GM23338 (cell line): ENCODE data around the gene ASXL2. TPM values are rescaled to one million over a fixed set of nuclear protein-coding genes. Genes with fewer than 3 reads are reported as not detected.

Experiments used
- ATAC-seq: fragments of 200-7000 bp; cut with Tn5 transposase; 3 replicates; pipeline ENCODE4 v1.9.1; 2020
- DNase-seq: peaks from one replicate; pipeline ENCODE4 v3.0.0-alpha.2; 2015; ENCODE audit warnings: low spot score
- H2AFZ ChIP-seq: fragments of 200-600 bp; sonication (generic); 2 replicates; pipeline ENCODE4 v1.8.0; 2016; ENCODE audit warnings: antibody characterized with exemption, mild to moderate bottlenecking, moderate library complexity
- H3F3A ChIP-seq: fragments of 200-600 bp; sonication (generic); replicated peaks from 2 replicates; pipeline ENCODE4 v1.8.0; 2017; ENCODE audit warnings: antibody characterized with exemption, mixed run types, low read depth
- H3K27ac ChIP-seq: fragments of 200-600 bp; sonication (generic); 2 replicates; pipeline ENCODE4 v1.6.1; 2016; ENCODE audit warnings: low read depth
- H3K27me3 ChIP-seq: fragments of 200-600 bp; sonication (generic); 2 replicates; pipeline ENCODE4 v1.8.0; 2016; ENCODE audit warnings: mild to moderate bottlenecking, mixed run types, moderate library complexity; ENCODE audit not compliant: insufficient read depth
- H3K36me3 ChIP-seq: fragments of 200-600 bp; sonication (generic); 2 replicates; pipeline ENCODE4 v1.8.0; 2016; ENCODE audit warnings: mild to moderate bottlenecking; ENCODE audit not compliant: insufficient read depth
- H3K4me1 ChIP-seq: fragments of 200-600 bp; sonication (generic); 2 replicates; pipeline ENCODE4 v1.8.0; 2016; ENCODE audit warnings: mild to moderate bottlenecking, moderate library complexity; ENCODE audit not compliant: insufficient read depth
- H3K4me2 ChIP-seq: fragments of 200-600 bp; sonication (generic); 2 replicates; pipeline ENCODE4 v1.7.1; 2017; ENCODE audit warnings: mixed run types
- H3K4me3 ChIP-seq: fragments of 200-600 bp; sonication (generic); 2 replicates; pipeline ENCODE4 v1.6.1; 2016; ENCODE audit warnings: mixed run types
- H3K79me2 ChIP-seq: fragments of 200-600 bp; sonication (generic); replicated peaks from 2 replicates; pipeline ENCODE4 v1.8.0; 2017; ENCODE audit warnings: mild to moderate bottlenecking; ENCODE audit not compliant: insufficient read depth
- H3K9me2 ChIP-seq: fragments of 200-600 bp; sonication (generic); 2 replicates; pipeline ENCODE4 v1.8.0; 2017; ENCODE audit not compliant: insufficient read depth
- H4K20me1 ChIP-seq: fragments of 200-600 bp; sonication (generic); replicated peaks from 2 replicates; pipeline ENCODE4 v1.8.0; 2017; ENCODE audit warnings: mild to moderate bottlenecking; ENCODE audit not compliant: insufficient read depth
- H3K27ac Mint-ChIP-seq: 2 replicates; pipeline ENCODE4 v1.8.0; 2020; ENCODE audit warnings: inconsistent platforms, mild to moderate bottlenecking, moderate library complexity, mixed read lengths
- H3K27me3 Mint-ChIP-seq: 3 replicates; pipeline ENCODE4 v1.8.0; 2022; ENCODE audit warnings: low read depth, mild to moderate bottlenecking, moderate library complexity, mixed read lengths, inconsistent platforms; ENCODE audit not compliant: insufficient read depth, poor library complexity
- H3K36me3 Mint-ChIP-seq: 3 replicates; pipeline ENCODE4 v1.8.0; 2021; ENCODE audit warnings: low read depth, mild to moderate bottlenecking, inconsistent platforms, moderate library complexity, mixed read lengths
- H3K4me1 Mint-ChIP-seq: 3 replicates; pipeline ENCODE4 v1.8.0; 2020; ENCODE audit warnings: mild to moderate bottlenecking, inconsistent platforms, mixed read lengths
- H3K4me3 Mint-ChIP-seq: 3 replicates; pipeline ENCODE4 v1.8.0; 2021; ENCODE audit warnings: moderate library complexity, mild to moderate bottlenecking, inconsistent platforms, mixed read lengths
- H3K9me3 Mint-ChIP-seq: 3 replicates; pipeline ENCODE4 v1.8.0; 2020; ENCODE audit warnings: moderate library complexity, mild to moderate bottlenecking, inconsistent platforms, mixed read lengths
- CREB1 ChIP-seq: fragments of 250-450 bp; sonication (Bioruptor Pico); IDR thresholded peaks from 2 replicates; pipeline ENCODE4 v1.5.0; 2020; ENCODE audit warnings: low read depth, mild to moderate bottlenecking, moderate library complexity
- CTCF ChIP-seq, 2 experiments: fragments of 200-600 bp in 1 of 2; sonication (generic) in 1 of 2; conservative IDR thresholded peaks; 2 replicates each; pipeline versions ENCODE4 v1.5.1 to v1.6.1; 2016 to 2017; ENCODE audit warnings: antibody characterized with exemption in 2 of 2, low read depth in 2 of 2, mild to moderate bottlenecking in 2 of 2, moderate library complexity in 1 of 2
- EZH2 ChIP-seq: fragments of 200-600 bp; sonication (generic); IDR thresholded peaks from one replicate; pipeline ENCODE4 v1.8.0; 2017; ENCODE audit warnings: antibody characterized with exemption, mild to moderate bottlenecking, low read depth; ENCODE audit not compliant: unreplicated experiment
- EZH2phosphoT487 ChIP-seq: fragments of 200-600 bp; sonication (generic); IDR thresholded peaks from one replicate; pipeline ENCODE4 v1.8.1; 2018; ENCODE audit warnings: antibody characterized with exemption; ENCODE audit not compliant: unreplicated experiment
- JUNB ChIP-seq: IDR thresholded peaks from one replicate; pipeline ENCODE4 v1.6.1; 2016; ENCODE audit warnings: antibody characterized with exemption; ENCODE audit not compliant: unreplicated experiment
- NANOG ChIP-seq: IDR thresholded peaks from 2 replicates; pipeline ENCODE4 v1.6.1; 2016; ENCODE audit warnings: antibody characterized with exemption, borderline replicate concordance
- POLR2AphosphoS5 ChIP-seq: IDR thresholded peaks from 2 replicates; pipeline ENCODE4 v1.6.1; 2016; ENCODE audit warnings: antibody characterized with exemption, low read depth
- STAT1 ChIP-seq: IDR thresholded peaks from one replicate; pipeline ENCODE4 v1.6.1; 2016; ENCODE audit warnings: antibody characterized with exemption; ENCODE audit not compliant: unreplicated experiment
- ZNF114 ChIP-seq: fragments of 250-450 bp; sonication (Bioruptor Pico); IDR thresholded peaks from 2 replicates; pipeline ENCODE4 v1.5.0; 2020; ENCODE audit warnings: mild to moderate bottlenecking, moderate library complexity
- ZNF331 ChIP-seq: fragments of 250-450 bp; sonication (Bioruptor Pico); IDR thresholded peaks from 2 replicates; pipeline ENCODE4 v1.5.0; 2020; ENCODE audit warnings: low read depth, mild to moderate bottlenecking, moderate library complexity
- polyA plus RNA-seq: library from polyadenylated mRNA; unstranded; fragments of >200 nt; fragmentation: Nextera tagmentation; extraction: Ambion mirVana; gene quantifications from 2 replicates; pipeline ENCODE4 v1.2.1, GENCODE V29; 2016
- total RNA-seq: library from RNA; depleted of rRNA; stranded (reverse); fragments of >200 nt; shearing (Covaris generic); gene quantifications from 2 replicates; pipeline ENCODE4 v1.2.3, GENCODE V29; 2014
- TF ChIP-seq, protein P1 (sequence below): fragments of 250-450 bp; sonication (Bioruptor Pico); IDR thresholded peaks from 2 replicates; pipeline ENCODE4 v1.5.0; 2020; ENCODE audit warnings: mild to moderate bottlenecking, moderate library complexity
- TF ChIP-seq, protein P2 (sequence below): IDR thresholded peaks from 2 replicates; pipeline ENCODE4 v1.6.1; 2016; ENCODE audit warnings: antibody characterized with exemption
- TF ChIP-seq, protein P3 (sequence below): IDR thresholded peaks from one replicate; pipeline ENCODE4 v1.6.1; 2018; ENCODE audit warnings: antibody characterized with exemption; ENCODE audit not compliant: unreplicated experiment

The ASXL2 gene
- total and polyA plus RNA-seq, 2 experiments from 2014 or later, result 7.0 to 21.8 TPM

GRCh38 chr2:25887624-25888242, 9.4 kb upstream of the ASXL2 start:
- no peak overlapping the region for H3K4me3 ChIP-seq
- Mint-ChIP-seq H3K36me3 (no peaks in the 10 kb centered on the region), H3K4me3 (no peak overlapping the region), H3K9me3 (no peaks in the 10 kb centered on the region; the same call in 2 of the 3 replicates), H3K4me1 (no peaks in the 10 kb centered on the region), H3K27me3 (peaks cover 7% of the 10 kb centered on the region), H3K27ac (no peak overlapping the region)
- no peak overlapping the region for H3K27ac ChIP-seq
- TF ChIP-seq POLR2AphosphoS5 (no peak), NANOG (no peak), EZH2 (no peak), CREB1 (CRISPR knock-in tag) (no peak), STAT1 (no peak), EZH2phosphoT487 (no peak), ZNF114 (CRISPR knock-in tag) (no peak), ZNF331 (CRISPR knock-in tag) (no peak), CTCF (conservative IDR thresholded peaks at IDR 0.05; ENCODE audit: low read depth in 2 of 2) (no peak), JUNB (no peak)
- TF ChIP-seq, protein P1, sequence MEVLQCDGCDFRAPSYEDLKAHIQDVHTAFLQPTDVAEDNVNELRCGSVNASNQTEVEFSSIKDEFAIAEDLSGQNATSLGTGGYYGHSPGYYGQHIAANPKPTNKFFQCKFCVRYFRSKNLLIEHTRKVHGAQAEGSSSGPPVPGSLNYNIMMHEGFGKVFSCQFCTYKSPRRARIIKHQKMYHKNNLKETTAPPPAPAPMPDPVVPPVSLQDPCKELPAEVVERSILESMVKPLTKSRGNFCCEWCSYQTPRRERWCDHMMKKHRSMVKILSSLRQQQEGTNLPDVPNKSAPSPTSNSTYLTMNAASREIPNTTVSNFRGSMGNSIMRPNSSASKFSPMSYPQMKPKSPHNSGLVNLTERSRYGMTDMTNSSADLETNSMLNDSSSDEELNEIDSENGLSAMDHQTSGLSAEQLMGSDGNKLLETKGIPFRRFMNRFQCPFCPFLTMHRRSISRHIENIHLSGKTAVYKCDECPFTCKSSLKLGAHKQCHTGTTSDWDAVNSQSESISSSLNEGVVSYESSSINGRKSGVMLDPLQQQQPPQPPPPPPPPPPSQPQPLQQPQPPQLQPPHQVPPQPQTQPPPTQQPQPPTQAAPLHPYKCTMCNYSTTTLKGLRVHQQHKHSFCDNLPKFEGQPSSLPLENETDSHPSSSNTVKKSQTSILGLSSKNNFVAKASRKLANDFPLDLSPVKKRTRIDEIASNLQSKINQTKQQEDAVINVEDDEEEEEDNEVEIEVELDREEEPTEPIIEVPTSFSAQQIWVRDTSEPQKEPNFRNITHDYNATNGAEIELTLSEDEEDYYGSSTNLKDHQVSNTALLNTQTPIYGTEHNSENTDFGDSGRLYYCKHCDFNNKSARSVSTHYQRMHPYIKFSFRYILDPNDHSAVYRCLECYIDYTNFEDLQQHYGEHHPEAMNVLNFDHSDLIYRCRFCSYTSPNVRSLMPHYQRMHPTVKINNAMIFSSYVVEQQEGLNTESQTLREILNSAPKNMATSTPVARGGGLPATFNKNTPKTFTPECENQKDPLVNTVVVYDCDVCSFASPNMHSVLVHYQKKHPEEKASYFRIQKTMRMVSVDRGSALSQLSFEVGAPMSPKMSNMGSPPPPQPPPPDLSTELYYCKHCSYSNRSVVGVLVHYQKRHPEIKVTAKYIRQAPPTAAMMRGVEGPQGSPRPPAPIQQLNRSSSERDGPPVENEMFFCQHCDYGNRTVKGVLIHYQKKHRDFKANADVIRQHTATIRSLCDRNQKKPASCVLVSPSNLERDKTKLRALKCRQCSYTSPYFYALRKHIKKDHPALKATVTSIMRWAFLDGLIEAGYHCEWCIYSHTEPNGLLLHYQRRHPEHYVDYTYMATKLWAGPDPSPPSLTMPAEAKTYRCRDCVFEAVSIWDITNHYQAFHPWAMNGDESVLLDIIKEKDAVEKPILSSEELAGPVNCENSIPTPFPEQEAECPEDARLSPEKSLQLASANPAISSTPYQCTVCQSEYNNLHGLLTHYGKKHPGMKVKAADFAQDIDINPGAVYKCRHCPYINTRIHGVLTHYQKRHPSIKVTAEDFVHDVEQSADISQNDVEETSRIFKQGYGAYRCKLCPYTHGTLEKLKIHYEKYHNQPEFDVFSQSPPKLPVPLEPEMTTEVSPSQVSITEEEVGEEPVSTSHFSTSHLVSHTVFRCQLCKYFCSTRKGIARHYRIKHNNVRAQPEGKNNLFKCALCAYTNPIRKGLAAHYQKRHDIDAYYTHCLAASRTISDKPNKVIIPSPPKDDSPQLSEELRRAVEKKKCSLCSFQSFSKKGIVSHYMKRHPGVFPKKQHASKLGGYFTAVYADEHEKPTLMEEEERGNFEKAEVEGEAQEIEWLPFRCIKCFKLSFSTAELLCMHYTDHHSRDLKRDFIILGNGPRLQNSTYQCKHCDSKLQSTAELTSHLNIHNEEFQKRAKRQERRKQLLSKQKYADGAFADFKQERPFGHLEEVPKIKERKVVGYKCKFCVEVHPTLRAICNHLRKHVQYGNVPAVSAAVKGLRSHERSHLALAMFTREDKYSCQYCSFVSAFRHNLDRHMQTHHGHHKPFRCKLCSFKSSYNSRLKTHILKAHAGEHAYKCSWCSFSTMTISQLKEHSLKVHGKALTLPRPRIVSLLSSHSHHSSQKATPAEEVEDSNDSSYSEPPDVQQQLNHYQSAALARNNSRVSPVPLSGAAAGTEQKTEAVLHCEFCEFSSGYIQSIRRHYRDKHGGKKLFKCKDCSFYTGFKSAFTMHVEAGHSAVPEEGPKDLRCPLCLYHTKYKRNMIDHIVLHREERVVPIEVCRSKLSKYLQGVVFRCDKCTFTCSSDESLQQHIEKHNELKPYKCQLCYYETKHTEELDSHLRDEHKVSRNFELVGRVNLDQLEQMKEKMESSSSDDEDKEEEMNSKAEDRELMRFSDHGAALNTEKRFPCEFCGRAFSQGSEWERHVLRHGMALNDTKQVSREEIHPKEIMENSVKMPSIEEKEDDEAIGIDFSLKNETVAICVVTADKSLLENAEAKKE, result no peak
- TF ChIP-seq, protein P2, sequence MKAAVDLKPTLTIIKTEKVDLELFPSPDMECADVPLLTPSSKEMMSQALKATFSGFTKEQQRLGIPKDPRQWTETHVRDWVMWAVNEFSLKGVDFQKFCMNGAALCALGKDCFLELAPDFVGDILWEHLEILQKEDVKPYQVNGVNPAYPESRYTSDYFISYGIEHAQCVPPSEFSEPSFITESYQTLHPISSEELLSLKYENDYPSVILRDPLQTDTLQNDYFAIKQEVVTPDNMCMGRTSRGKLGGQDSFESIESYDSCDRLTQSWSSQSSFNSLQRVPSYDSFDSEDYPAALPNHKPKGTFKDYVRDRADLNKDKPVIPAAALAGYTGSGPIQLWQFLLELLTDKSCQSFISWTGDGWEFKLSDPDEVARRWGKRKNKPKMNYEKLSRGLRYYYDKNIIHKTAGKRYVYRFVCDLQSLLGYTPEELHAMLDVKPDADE, result no peak
- TF ChIP-seq, protein P3, sequence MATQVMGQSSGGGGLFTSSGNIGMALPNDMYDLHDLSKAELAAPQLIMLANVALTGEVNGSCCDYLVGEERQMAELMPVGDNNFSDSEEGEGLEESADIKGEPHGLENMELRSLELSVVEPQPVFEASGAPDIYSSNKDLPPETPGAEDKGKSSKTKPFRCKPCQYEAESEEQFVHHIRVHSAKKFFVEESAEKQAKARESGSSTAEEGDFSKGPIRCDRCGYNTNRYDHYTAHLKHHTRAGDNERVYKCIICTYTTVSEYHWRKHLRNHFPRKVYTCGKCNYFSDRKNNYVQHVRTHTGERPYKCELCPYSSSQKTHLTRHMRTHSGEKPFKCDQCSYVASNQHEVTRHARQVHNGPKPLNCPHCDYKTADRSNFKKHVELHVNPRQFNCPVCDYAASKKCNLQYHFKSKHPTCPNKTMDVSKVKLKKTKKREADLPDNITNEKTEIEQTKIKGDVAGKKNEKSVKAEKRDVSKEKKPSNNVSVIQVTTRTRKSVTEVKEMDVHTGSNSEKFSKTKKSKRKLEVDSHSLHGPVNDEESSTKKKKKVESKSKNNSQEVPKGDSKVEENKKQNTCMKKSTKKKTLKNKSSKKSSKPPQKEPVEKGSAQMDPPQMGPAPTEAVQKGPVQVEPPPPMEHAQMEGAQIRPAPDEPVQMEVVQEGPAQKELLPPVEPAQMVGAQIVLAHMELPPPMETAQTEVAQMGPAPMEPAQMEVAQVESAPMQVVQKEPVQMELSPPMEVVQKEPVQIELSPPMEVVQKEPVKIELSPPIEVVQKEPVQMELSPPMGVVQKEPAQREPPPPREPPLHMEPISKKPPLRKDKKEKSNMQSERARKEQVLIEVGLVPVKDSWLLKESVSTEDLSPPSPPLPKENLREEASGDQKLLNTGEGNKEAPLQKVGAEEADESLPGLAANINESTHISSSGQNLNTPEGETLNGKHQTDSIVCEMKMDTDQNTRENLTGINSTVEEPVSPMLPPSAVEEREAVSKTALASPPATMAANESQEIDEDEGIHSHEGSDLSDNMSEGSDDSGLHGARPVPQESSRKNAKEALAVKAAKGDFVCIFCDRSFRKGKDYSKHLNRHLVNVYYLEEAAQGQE, result no peak
- DNase-seq (no peak), ATAC-seq (no peak)
- no peaks in the 10 kb centered on the region for H3K4me1 ChIP-seq
- no peak overlapping the region; the same call in 1 of the 2 replicates for H2AFZ ChIP-seq
- H4K20me1 ChIP-seq, result no peaks in the 10 kb centered on the region; the same call in 1 of the 2 replicates
- no peaks in the 10 kb centered on the region for H3K36me3 ChIP-seq
- no peaks in the 10 kb centered on the region for H3K79me2 ChIP-seq
- no peaks in the 10 kb centered on the region for H3F3A ChIP-seq
- no peaks in the 10 kb centered on the region for H3K9me2 ChIP-seq
- H3K27me3 ChIP-seq, result no peaks in the 10 kb centered on the region
- H3K4me2 ChIP-seq, result no peak overlapping the region
